ENCODE data around the gene COPS2.

- TF ChIP-seq CTCF (IDR thresholded peaks at IDR 0.05) (no peak), ZFX (IDR thresholded peaks at IDR 0.05; ENCODE audit: borderline replicate concordance) (no peak)
Observed at GRCh38 chr15:49187549-49188245, 32.3 kb upstream of the COPS2 start.
